Vagina (tissue), 2 donors: ENCODE data around the gene GNGT2. TPM values are rescaled to one million over a fixed set of nuclear protein-coding genes. Genes with fewer than 3 reads are reported as not detected.

ENCODE experiments used
- DNase-seq, 2 donors: peaks; one replicate each; pipeline ENCODE4 v3.0.0-alpha.2; 2017; ENCODE audit errors: extremely low spot score in 2 of 2
- H3K27ac ChIP-seq: fragments of 200-600 bp; sonication (generic); one replicate; pipeline ENCODE4 v1.5.1; 2019
- H3K27me3 ChIP-seq: fragments of 200-600 bp; sonication (generic); one replicate; pipeline ENCODE4 v1.5.1; 2019
- H3K36me3 ChIP-seq, 2 donors: fragments of 200-600 bp; sonication (generic); one replicate each; pipeline ENCODE4 v1.5.1; 2017 to 2019
- H3K4me1 ChIP-seq: fragments of 200-600 bp; sonication (generic); one replicate; pipeline ENCODE4 v1.5.1; 2019
- H3K4me3 ChIP-seq, 2 donors: fragments of 200-600 bp; sonication (generic); 1 replicate in 1 of 2; 2 replicates in 1 of 2; pipeline ENCODE4 v1.5.1; 2016 to 2019
- H3K9me3 ChIP-seq: fragments of 200-600 bp; sonication (generic); one replicate; pipeline ENCODE4 v1.5.1; 2019
- POLR2A ChIP-seq, 2 donors: fragments of 450-650 bp; IDR thresholded peaks; one replicate each; pipeline ENCODE4 v1.6.1; 2017; ENCODE audit warnings: antibody characterized with exemption in 2 of 2, mild to moderate bottlenecking in 2 of 2, moderate library complexity in 2 of 2
- POLR2AphosphoS5 ChIP-seq, 2 donors: sonication (generic); formaldehyde crosslinking; IDR thresholded peaks; one replicate each; pipeline ENCODE4 v1.9.0; 2017; ENCODE audit warnings: antibody characterized with exemption in 2 of 2, mild to moderate bottlenecking in 2 of 2, low read depth in 1 of 2; ENCODE audit not compliant: insufficient read depth in 1 of 2
- intact Hi-C: fragments of 100-400 bp; cut with DNase I; formaldehyde crosslinking; loops from one replicate; pipeline ENCODE4 v1.15.1; 2023
- total RNA-seq: library from RNA; depleted of rRNA; stranded (reverse); fragments of >200 nt; gene quantifications from one replicate; pipeline ENCODE4 v1.2.3, GENCODE V29; 2016
- TF ChIP-seq, protein P1 (sequence below), 3 experiments: fragments of 450-650 bp in 2 of 3; fragments of 200-600 bp in 1 of 3; sonication (generic) in 1 of 3; IDR thresholded peaks; one replicate each; pipeline ENCODE4 v1.5.1; 2017 to 2019; ENCODE audit warnings: antibody characterized with exemption in 3 of 3, mild to moderate bottlenecking in 2 of 3, moderate library complexity in 2 of 3

GNGT2 gene
- total RNA-seq, 1 donor from 2014 or later = 6.6 TPM

DNA sequence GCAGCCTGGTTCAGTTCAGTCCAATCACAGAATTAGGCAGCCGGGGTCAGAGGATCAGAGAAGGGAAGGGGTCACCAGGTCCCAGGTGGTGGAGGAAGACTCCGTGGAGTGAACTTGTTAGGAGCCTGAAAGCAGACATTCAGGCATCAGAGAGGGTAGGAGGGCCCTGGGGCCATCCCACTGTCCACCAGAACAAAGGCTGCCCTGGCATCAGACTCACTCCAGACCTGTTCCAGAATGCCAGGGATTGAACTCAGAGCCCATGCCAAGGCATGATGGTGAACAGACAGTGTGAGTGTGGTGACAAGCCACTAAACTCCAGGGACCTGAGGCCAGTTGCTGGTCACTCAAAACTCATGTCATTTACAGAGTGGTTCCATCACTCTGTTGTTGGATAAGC lies 40.2 kb downstream of the GNGT2 start:
- no peaks in the 10 kb centered on the region for H3K27me3 ChIP-seq
- H3K4me1 ChIP-seq = no peaks in the 10 kb centered on the region
- H3K36me3 ChIP-seq = no peaks in the 10 kb centered on the region
- peaks cover 2% of the 10 kb centered on the region for H3K9me3 ChIP-seq
- no peak overlapping the region for H3K27ac ChIP-seq
- H3K4me3 ChIP-seq = no peak overlapping the region
- TF ChIP-seq, protein P1, sequence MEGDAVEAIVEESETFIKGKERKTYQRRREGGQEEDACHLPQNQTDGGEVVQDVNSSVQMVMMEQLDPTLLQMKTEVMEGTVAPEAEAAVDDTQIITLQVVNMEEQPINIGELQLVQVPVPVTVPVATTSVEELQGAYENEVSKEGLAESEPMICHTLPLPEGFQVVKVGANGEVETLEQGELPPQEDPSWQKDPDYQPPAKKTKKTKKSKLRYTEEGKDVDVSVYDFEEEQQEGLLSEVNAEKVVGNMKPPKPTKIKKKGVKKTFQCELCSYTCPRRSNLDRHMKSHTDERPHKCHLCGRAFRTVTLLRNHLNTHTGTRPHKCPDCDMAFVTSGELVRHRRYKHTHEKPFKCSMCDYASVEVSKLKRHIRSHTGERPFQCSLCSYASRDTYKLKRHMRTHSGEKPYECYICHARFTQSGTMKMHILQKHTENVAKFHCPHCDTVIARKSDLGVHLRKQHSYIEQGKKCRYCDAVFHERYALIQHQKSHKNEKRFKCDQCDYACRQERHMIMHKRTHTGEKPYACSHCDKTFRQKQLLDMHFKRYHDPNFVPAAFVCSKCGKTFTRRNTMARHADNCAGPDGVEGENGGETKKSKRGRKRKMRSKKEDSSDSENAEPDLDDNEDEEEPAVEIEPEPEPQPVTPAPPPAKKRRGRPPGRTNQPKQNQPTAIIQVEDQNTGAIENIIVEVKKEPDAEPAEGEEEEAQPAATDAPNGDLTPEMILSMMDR (IDR thresholded peaks at IDR 0.05) = no peak
- TF ChIP-seq POLR2A (IDR thresholded peaks at IDR 0.05) = no peak
- TF ChIP-seq POLR2AphosphoS5 (IDR thresholded peaks at IDR 0.05; ENCODE audit: insufficient read depth in 1 of 2, low read depth in 1 of 2) = no peak
- intact Hi-C loops = no loop called here
- DNase-seq = no peak

GRCh38 chr17:49168706-49169105 lies 41.7 kb downstream of the GNGT2 start:
- Histone ChIP-seq H3K27me3 (no peaks in the 10 kb centered on the region), H3K9me3 (no peaks in the 10 kb centered on the region), H3K4me1 (no peaks in the 10 kb centered on the region), H3K27ac (no peak overlapping the region), H3K36me3 (no peaks in the 10 kb centered on the region), H3K4me3 (no peak overlapping the region)
- TF ChIP-seq, protein P1 (IDR thresholded peaks at IDR 0.05) = no peak
- TF ChIP-seq POLR2A (IDR thresholded peaks at IDR 0.05) (no peak), POLR2AphosphoS5 (IDR thresholded peaks at IDR 0.05; ENCODE audit: insufficient read depth in 1 of 2, low read depth in 1 of 2) (no peak)
- no peak for DNase-seq
- intact Hi-C loops = no loop called here

DNA sequence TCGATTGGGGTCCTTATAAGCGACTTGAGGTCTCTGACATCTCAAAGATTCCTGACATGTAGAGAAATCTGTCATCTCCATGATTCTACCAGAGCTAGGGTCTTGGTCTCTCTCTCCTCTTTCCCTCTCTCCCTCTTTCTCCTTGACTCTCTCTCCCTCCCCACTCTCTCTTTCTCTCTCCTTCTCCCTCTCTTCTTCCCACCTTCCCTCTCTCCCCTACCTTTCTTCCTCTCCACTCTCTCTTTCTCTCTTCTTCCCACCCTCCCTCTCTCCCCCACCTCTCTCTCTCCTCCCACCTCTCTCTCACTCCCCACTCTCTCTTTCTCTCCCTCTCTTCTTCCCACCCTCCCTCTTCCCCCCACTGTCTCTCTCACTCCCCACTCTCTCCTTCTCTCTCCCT lies 45.2 kb downstream of the GNGT2 start:
- Histone ChIP-seq H3K27me3 (no peaks in the 10 kb centered on the region), H3K27ac (no peak overlapping the region), H3K4me1 (no peaks in the 10 kb centered on the region), H3K4me3 (no peak overlapping the region), H3K9me3 (no peaks in the 10 kb centered on the region), H3K36me3 (no peaks in the 10 kb centered on the region)
- TF ChIP-seq POLR2AphosphoS5 (IDR thresholded peaks at IDR 0.05; ENCODE audit: insufficient read depth in 1 of 2, low read depth in 1 of 2) = no peak
- TF ChIP-seq POLR2A (IDR thresholded peaks at IDR 0.05) = no peak
- TF ChIP-seq, protein P1 (IDR thresholded peaks at IDR 0.05) = no peak
- no peak for DNase-seq
- intact Hi-C loops = no loop called here

DNA sequence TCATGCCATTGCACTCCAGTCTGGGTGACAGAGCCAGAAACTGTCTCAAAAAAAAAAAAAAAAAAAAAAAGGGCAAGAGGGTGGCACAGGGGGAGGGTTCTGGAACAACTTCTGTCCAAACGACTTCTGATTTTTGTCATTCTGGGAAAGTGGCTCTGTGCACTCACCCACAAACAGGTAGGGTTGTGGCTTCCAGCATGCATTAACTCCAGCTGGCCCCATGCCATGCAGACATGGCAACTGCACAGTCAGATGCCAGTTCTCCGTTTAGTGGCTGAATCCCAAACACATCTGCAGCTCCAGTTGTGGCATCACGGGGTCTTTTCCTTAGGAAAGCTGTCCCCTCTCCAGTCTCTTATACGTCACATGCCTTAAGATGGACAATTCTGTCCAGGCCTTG lies 47.5 kb downstream of the GNGT2 start:
- TF ChIP-seq POLR2A (IDR thresholded peaks at IDR 0.05) = no peak
- TF ChIP-seq POLR2AphosphoS5 (IDR thresholded peaks at IDR 0.05; ENCODE audit: insufficient read depth in 1 of 2, low read depth in 1 of 2) = no peak
- TF ChIP-seq, protein P1 (IDR thresholded peaks at IDR 0.05) = no peak
- intact Hi-C loops = no loop called here
- H3K9me3 ChIP-seq = no peaks in the 10 kb centered on the region
- H3K27ac ChIP-seq = no peak overlapping the region
- no peaks in the 10 kb centered on the region for H3K27me3 ChIP-seq
- no peaks in the 10 kb centered on the region for H3K36me3 ChIP-seq
- no peak for DNase-seq
- H3K4me3 ChIP-seq = no peak overlapping the region
- no peaks in the 10 kb centered on the region for H3K4me1 ChIP-seq

GRCh38 chr17:49157784-49158183 lies 52.6 kb downstream of the GNGT2 start:
- no peak overlapping the region for H3K27ac ChIP-seq
- H3K4me1 ChIP-seq = no peaks in the 10 kb centered on the region
- no peak overlapping the region for H3K4me3 ChIP-seq
- H3K27me3 ChIP-seq = no peaks in the 10 kb centered on the region
- intact Hi-C loops = no loop called here
- H3K9me3 ChIP-seq = no peaks in the 10 kb centered on the region
- no peak for DNase-seq
- H3K36me3 ChIP-seq = no peaks in the 10 kb centered on the region
- TF ChIP-seq, protein P1 (IDR thresholded peaks at IDR 0.05) = no peak
- TF ChIP-seq POLR2AphosphoS5 (IDR thresholded peaks at IDR 0.05; ENCODE audit: insufficient read depth in 1 of 2, low read depth in 1 of 2) (no peak), POLR2A (IDR thresholded peaks at IDR 0.05) (no peak)
